ENCODE results near the gene FAM83G. TPM values are rescaled to one million over a fixed set of nuclear protein-coding genes. Genes with fewer than 3 reads are reported as not detected.

The FAM83G gene
- total RNA-seq, 2 donors from 2014 or later = 24.4 to 24.8 TPM

GRCh38 chr17:19013226-19013625 is 8.7 kb upstream of the FAM83G start:
- Histone ChIP-seq H3K9ac (ENCODE audit: low read depth in 2 of 2, low read length in 2 of 2) (no peak overlapping the region), H3K36me3 (no peaks in the 10 kb centered on the region), H3K4me1 (peaks cover 4% of the 10 kb centered on the region), H3K27me3 (no peaks in the 10 kb centered on the region), H3K9me3 (no peaks in the 10 kb centered on the region), H3K4me3 (no peak overlapping the region), H3K27ac (no peak overlapping the region)
- intact Hi-C loops (cut with DNase I) = no loop called here
- no peak for TF ChIP-seq CTCF (IDR thresholded peaks at IDR 0.05)
- DNase-seq = no peak

DNA sequence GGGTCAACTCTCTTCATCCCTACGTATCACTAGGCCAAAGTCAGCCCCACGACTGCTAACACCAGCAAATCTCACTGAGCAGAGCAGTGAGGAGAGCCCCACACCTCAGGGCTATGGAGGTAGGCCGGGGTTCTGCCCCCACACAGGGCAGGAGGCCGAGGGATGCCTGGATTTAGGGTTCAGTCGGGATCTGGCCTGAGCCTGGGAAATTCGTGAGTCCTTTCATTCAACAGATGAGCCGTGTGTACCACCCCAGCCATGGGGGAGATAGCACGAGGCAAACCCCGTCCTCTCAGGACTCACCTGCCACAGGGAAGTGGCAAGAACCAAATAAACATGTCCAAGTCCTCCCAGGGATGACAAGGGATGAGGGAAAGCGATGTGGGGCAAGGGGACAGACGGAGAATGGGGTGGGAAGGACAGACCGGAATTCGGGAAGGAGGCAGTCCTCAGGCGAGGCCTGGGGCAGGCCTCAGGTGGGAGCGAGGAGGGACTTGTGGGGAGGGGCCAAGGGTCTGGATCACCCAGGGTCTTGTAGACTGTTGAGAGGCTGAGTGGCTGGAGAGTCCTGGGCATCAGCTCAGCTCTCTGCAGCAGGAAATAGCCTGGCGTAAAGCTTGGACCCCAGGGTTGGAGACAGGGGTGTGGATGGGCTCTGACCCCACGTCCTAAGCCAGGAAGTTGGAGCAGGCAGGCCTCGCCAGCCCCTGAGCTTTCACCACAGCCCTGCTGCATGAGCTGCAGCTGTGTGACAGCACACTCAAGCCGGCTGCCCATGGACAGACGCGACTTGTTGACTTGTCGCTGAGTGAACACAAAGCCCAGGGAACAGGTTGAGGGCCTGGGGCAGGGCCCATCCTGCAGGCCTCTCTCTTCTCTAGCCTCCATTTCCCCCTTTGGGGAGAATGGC is 7.9 kb upstream of the FAM83G start:
- Histone ChIP-seq H3K9ac (ENCODE audit: low read depth in 2 of 2, low read length in 2 of 2) (peak overlapping the region in 1 of 2 donors; percentile 70), H3K27ac (no peak overlapping the region), H3K4me3 (no peak overlapping the region), H3K27me3 (no peaks in the 10 kb centered on the region), H3K36me3 (no peaks in the 10 kb centered on the region), H3K4me1 (no peaks in the 10 kb centered on the region), H3K9me3 (no peaks in the 10 kb centered on the region)
- intact Hi-C loops (cut with DNase I) = no loop called here
- TF ChIP-seq CTCF (IDR thresholded peaks at IDR 0.05) = no peak
- DNase-seq = no peak

- no peak overlapping the region for H3K27ac ChIP-seq
- no peak overlapping the region for H3K4me3 ChIP-seq
- intact Hi-C loops (cut with DNase I) = no loop called here
- H3K4me1 ChIP-seq = no peaks in the 10 kb centered on the region
- H3K9ac ChIP-seq (ENCODE audit: low read depth in 2 of 2, low read length in 2 of 2) = peak overlapping the region in 1 of 2 donors; percentile 70
- H3K27me3 ChIP-seq = no peaks in the 10 kb centered on the region
- no peak for TF ChIP-seq CTCF (IDR thresholded peaks at IDR 0.05)
- DNase-seq = no peak
- H3K9me3 ChIP-seq = no peaks in the 10 kb centered on the region
- H3K36me3 ChIP-seq = no peaks in the 10 kb centered on the region
Observed at GRCh38 chr17:19011581-19011980, 7.0 kb upstream of the FAM83G start.

DNA sequence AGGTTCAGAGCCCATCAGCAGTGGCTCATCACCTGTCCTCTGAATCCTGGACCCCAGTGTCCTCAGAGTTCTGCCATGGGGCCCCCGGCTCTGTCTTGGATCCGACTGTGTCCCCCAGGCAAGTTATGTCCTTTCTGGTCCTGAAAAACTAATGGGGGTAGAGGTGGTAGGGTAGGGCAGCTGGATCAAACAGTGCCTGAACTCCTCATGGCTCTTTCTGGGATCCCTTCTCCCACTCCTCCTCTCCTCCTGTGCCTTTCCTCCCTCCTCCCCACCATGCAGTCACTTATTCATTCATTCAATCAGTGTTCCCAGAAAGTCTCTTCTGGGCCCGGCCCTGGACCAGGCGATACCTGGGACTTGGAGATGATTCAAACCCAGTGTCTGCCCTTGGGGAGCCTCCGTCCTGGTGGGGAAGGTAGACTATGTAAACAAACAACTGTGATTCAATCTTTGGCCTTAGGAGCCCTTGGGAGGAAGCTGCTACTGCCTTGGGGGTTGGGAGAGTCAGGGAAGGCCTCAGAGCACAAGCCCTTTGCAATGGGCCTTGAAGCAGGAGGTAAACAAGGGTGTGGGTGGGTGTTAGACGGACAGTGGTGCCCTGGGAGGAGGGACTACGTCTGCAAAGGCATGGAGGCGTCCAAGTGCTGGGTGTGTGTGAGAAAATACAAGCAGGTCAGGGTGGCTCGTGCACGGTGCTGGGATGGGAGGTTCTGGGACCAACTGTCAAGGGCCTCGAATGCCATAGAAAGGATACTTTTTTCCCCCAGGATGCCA is 6.4 kb upstream of the FAM83G start:
- Histone ChIP-seq H3K27me3 (no peaks in the 10 kb centered on the region), H3K4me1 (no peaks in the 10 kb centered on the region), H3K9me3 (no peaks in the 10 kb centered on the region), H3K4me3 (no peak overlapping the region), H3K36me3 (no peaks in the 10 kb centered on the region), H3K27ac (peak overlapping the region; percentile 22), H3K9ac (ENCODE audit: low read depth in 2 of 2, low read length in 2 of 2) (peak overlapping the region in 1 of 2 donors; percentile 70)
- no peak for TF ChIP-seq CTCF (IDR thresholded peaks at IDR 0.05)
- peak; percentile 88 for DNase-seq
- intact Hi-C loops (cut with DNase I) = no loop called here

GRCh38 chr17:19009970-19010369 is 5.4 kb upstream of the FAM83G start:
- Histone ChIP-seq H3K4me3 (no peak overlapping the region), H3K36me3 (no peaks in the 10 kb centered on the region), H3K9ac (ENCODE audit: low read depth in 2 of 2, low read length in 2 of 2) (peak overlapping the region; percentile 30 to 70), H3K27ac (no peak overlapping the region), H3K4me1 (no peaks in the 10 kb centered on the region), H3K27me3 (no peaks in the 10 kb centered on the region), H3K9me3 (no peaks in the 10 kb centered on the region)
- intact Hi-C loops (cut with DNase I) = no loop called here
- no peak for DNase-seq
- no peak for TF ChIP-seq CTCF (IDR thresholded peaks at IDR 0.05)
